GM13976 (cell line): ENCODE data around the gene PHPT1.
"Not testable (repeated sequence)": the region's sequence is repeated elsewhere in the genome, so short reads cannot be mapped to it uniquely, and the experiment has no call there.

Source experiments
- DNase-seq: peaks from one replicate; pipeline ENCODE4 v3.0.0; 2012; ENCODE audit warnings: low spot score
- CTCF ChIP-seq: IDR thresholded peaks from 2 replicates; pipeline ENCODE4 v1.5.1; 2012; ENCODE audit warnings: borderline replicate concordance, mild to moderate bottlenecking; ENCODE audit not compliant: insufficient read depth; ENCODE audit errors: extremely low read depth, missing control alignments, control extremely low read depth
- in situ Hi-C: fragments of 300-500 bp; cut with MboI; formaldehyde crosslinking; loops from one replicate; pipeline ENCODE4 v1.12.0; 2022; ENCODE audit warnings: low sequenced_read_pairs, mixed read lengths, inconsistent platforms; ENCODE audit not compliant: unreplicated experiment

The PHPT1 gene

DNA sequence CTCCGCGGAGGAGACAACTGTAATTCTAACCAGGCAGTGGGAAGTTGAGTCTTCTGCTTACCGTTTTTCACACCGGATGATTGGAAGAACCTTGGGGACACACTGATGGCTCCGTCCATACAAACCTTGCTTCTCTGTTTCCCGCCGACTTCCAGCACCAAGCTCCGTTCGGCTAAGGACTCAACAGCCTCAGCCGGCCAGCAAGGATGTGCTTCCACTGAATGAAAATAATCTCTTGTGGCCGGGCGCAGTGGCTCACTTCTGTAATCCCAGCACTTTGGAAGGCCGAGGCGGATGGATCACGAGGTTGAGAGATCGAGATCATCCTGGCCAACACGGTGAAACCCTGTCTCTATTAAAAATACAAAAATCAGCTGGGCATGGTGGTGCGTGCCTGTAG, 18.7 kb downstream of the PHPT1 start:
- DNase-seq: no peak
- TF ChIP-seq CTCF: no peak
- in situ Hi-C loops: no loop called here

DNA sequence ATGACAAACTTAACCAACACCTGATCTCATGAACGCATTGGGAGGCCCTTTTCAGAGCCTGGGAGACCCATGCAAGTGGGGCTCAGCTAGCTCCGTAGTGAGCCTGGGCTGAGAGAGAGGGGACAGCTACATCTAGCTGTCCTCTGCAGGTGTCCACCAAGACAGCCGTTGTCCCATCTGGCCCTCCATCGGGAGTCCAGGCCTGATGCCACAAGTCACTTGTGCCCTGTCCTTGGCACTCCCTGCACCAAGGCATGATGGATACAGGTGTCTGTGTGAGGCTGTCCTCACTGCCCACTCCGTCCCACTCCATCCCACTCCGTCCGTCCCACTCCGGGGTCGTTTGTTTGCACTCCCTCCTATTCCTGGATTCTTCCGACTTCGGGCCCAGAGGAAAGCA, 19.4 kb downstream of the PHPT1 start:
- no peak for DNase-seq
- in situ Hi-C loops: no loop called here
- TF ChIP-seq CTCF: no peak

DNA sequence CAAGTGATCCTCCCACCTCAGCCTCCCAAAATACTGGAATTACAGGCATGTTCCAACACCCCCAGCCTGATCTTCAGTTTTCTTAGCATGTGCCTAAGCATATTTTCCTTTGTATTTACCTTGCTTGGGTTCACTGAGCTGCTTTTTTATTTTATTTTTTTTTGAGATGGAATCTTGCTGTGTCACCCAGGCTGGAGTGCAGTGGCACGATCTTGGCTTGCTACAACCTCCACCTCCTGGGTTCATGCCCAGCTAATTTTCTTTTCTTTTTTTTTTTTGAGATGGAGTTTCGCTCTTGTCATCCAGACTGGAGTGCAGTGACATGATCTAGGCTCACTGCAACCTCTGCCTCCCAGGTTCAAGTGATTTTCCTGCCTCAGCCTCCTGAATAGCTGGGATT, 20.4 kb downstream of the PHPT1 start:
- DNase-seq, in situ Hi-C loops: not testable (repeated sequence)

GRCh38 chr9:136875155-136875554, 25.9 kb downstream of the PHPT1 start:
- in situ Hi-C loops: no loop called here
- no peak for DNase-seq
- no peak for TF ChIP-seq CTCF

GRCh38 chr9:136876476-136876875, 27.3 kb downstream of the PHPT1 start:
- in situ Hi-C loops: no loop called here
- no peak for TF ChIP-seq CTCF
- no peak for DNase-seq

- peak; percentile 64 for DNase-seq
- in situ Hi-C loops: no loop called here
These were observed 31.4 kb downstream of the PHPT1 start for GRCh38 chr9:136880651-136881050.

DNA sequence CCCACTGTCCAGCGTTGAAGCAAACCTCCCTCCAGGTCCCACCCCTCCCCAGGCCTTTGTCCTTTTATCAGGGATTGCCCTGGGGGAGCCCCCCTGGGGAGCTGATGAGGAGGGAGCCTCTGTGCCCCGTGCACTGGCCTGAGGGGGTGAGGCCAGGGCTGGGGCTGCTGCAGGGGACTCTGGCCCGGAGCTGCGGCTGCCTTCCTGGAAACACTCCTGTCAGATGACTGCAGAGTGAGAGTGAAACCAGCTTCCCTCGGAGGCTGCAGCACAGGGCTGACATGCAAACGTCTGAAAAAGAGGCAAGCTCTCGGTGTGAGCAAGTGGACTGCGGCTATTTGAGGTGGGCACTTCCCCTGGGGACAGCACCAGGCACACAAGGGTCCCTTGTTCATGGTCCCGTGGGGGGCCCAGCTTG, 32.5 kb downstream of the PHPT1 start:
- TF ChIP-seq CTCF: no peak
- in situ Hi-C loops: no loop called here
- peak; percentile 78 for DNase-seq

More at GRCh38 chr9:136880651-136881050, 31.4 kb downstream of the PHPT1 start:
- TF ChIP-seq CTCF: no peak
